ENCODE measurements around the gene UCN. TPM values are rescaled to one million over a fixed set of nuclear protein-coding genes. Genes with fewer than 3 reads are reported as not detected.
"Not testable (repeated sequence)": the region's sequence is repeated elsewhere in the genome, so short reads cannot be mapped to it uniquely, and the experiment has no call there.

UCN gene
- total RNA-seq, 2 experiments from 2014 or later = 2.2 to 2.6 TPM

DNA sequence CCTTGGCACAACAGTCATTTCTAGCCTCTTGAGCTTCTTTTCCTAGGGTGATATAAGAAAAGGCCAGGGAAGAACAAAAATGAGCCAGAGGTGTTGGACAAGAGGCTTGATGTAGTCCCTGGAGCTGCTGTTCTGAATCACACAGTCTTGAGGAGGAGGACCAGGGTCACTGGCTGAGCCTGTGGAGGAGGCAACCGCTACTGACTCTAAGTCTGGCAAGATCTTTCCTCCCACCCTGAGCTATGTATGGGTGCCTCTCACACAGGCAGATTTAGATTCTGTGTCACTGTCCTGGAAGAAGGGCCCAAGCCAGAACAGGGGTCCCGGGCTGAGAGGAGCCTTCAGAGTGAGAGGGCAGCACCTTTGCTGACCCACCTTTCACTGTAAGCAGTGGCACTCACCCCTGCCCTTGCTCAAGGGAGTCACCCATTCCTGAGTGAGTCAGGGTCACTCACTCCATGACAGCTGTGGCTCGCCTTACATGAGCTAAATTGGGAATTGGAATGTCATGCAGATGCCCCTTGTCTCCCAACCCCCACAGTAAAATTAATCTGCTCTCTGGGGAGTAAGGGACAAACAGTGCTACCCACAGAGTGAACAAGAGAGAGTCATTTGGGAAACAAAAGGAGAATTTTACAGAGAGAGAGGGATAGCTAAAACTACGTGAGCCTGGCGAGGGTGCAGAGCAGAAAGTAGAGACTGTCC lies 26.2 kb downstream of the UCN start, which contains the start of gene TRIM54:
Gene TRIM54, plus strand, starts transcription at position 575 of the 705 bp plus-strand sequence. CDS start 303 bp downstream, outside the sequence.
- Mint-ChIP-seq H3K4me1 (ENCODE audit: low read depth) (peaks cover 6% of the 10 kb centered on the region), H3K27me3 (ENCODE audit: low read depth) (peaks cover 45% of the 10 kb centered on the region), H3K4me3 (no peak within 1 kb of the TSS), H3K36me3 (ENCODE audit: low read depth) (no peaks in the 10 kb centered on the region), H3K9me3 (ENCODE audit: insufficient read depth) (no peaks in the 10 kb centered on the region), H3K27ac (no peak within 1 kb of the TSS)
- ChIA-PET CTCF (interaction anchor here (0.9 to 7.2 kb wide), 11 partner anchors 9 to 320 kb away, joined by 3 to 90 read pairs (median 24); partner anchors contain the start of genes MAPRE3, PREB and SLC30A3), POLR2A (interaction anchor here (0.6 kb wide), 1 partner anchor 112 kb away, joined by 4 read pairs; no protein-coding TSS in a partner anchor)
- no peak for DNase-seq
- ATAC-seq = no peak

DNA sequence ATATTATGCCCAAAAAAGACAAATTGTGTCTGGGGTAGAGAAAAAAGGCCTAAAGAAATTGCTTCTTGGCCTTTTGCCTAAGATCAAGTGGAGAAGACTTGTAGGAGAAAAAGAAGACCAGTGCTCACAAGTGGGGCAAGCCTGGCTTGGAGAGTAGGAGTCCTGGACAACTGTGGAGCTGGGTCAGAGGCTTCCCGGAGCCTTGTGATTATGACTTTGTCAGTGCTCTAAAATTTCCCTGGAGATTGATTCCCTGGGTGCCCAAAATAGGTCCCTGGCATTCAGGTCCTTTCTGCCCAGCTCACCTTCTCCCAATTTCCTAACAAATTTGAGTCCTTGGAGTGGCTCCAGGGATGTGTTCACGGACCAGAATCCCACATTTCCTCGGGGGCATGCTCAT lies 26.8 kb downstream of the UCN start:
- H3K27ac Mint-ChIP-seq = no peak overlapping the region
- POLR2A ChIA-PET = no interaction called here

DNA sequence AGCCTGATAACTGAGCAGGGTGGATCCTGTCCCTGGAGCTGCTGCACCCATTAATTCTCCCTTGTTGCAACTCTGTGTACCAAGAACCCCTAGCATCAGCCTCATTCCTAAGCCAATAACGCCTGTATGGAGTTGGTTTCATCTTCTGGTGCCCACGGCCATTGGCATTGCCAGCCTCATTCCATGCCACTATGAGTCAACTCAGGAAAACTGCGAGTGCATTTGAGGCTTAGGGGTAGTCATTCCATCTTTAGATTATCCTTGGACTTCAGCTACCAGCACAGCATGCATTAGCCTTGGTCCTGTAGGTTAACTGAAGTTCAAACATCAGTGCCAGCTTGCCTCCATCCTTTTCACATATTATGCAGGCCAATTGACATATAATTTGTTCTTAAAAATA lies 27.4 kb downstream of the UCN start:
- Mint-ChIP-seq H3K36me3 (ENCODE audit: low read depth) (no peaks in the 10 kb centered on the region), H3K27me3 (ENCODE audit: low read depth) (peaks cover 35% of the 10 kb centered on the region), H3K27ac (no peak overlapping the region), H3K9me3 (ENCODE audit: insufficient read depth) (no peaks in the 10 kb centered on the region), H3K4me3 (no peak overlapping the region), H3K4me1 (ENCODE audit: low read depth) (peaks cover 6% of the 10 kb centered on the region)
- no peak for ATAC-seq
- ChIA-PET POLR2A (no interaction called here), CTCF (interaction anchor here (0.9 to 7.2 kb wide), 18 partner anchors 9 to 435 kb away, joined by 3 to 90 read pairs (median 10); partner anchors contain the start of genes MAPRE3, MPV17, PREB and SLC30A3)
- no peak for DNase-seq

More for the DNA sequence above, 26.8 kb downstream of the UCN start:
- no peaks in the 10 kb centered on the region for H3K36me3 Mint-ChIP-seq (ENCODE audit: low read depth)
- CTCF ChIA-PET = interaction anchor here (0.9 to 7.2 kb wide), 12 partner anchors 9 to 435 kb away, joined by 3 to 90 read pairs (median 18); partner anchors contain the start of genes MAPRE3, PREB and SLC30A3
- no peak overlapping the region for H3K4me3 Mint-ChIP-seq
- H3K4me1 Mint-ChIP-seq (ENCODE audit: low read depth) = peaks cover 6% of the 10 kb centered on the region
- ATAC-seq = no peak
- H3K9me3 Mint-ChIP-seq (ENCODE audit: insufficient read depth) = no peaks in the 10 kb centered on the region
- no peak for DNase-seq
- H3K27me3 Mint-ChIP-seq (ENCODE audit: low read depth) = peaks cover 40% of the 10 kb centered on the region

DNA sequence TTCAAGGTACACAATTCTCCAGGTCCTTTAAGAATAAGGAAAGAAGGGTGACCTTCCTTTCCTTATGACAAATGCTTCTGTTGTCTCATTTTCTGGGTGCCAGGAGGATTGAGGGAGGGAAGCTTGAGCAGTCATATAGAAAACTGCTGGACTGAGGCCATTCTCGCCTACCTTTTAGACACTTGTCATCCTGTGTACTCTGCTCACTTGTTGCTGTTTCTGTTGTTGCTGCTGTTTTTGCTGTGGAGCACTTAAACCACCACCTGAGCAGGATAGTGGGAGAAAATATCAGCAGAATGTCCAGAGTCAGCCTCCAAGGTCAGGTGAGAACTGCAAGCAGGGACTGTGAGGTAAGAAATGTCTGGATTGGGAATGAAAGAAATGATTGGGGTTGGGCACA lies 30.2 kb downstream of the UCN start:
- peaks cover 8% of the 10 kb centered on the region for H3K4me1 Mint-ChIP-seq (ENCODE audit: low read depth)
- CTCF ChIA-PET = interaction anchor here (1.0 to 7.2 kb wide), 5 partner anchors 13 to 316 kb away, joined by 3 to 74 read pairs (median 26); no protein-coding TSS in a partner anchor
- ATAC-seq (no peak), DNase-seq (no peak)
- H3K4me3 Mint-ChIP-seq = no peak overlapping the region
- POLR2A ChIA-PET = no interaction called here
- H3K27ac Mint-ChIP-seq = no peak overlapping the region
- no peaks in the 10 kb centered on the region for H3K36me3 Mint-ChIP-seq (ENCODE audit: low read depth)
- peaks cover 24% of the 10 kb centered on the region for H3K27me3 Mint-ChIP-seq (ENCODE audit: low read depth)
- no peaks in the 10 kb centered on the region for H3K9me3 Mint-ChIP-seq (ENCODE audit: insufficient read depth)

DNA sequence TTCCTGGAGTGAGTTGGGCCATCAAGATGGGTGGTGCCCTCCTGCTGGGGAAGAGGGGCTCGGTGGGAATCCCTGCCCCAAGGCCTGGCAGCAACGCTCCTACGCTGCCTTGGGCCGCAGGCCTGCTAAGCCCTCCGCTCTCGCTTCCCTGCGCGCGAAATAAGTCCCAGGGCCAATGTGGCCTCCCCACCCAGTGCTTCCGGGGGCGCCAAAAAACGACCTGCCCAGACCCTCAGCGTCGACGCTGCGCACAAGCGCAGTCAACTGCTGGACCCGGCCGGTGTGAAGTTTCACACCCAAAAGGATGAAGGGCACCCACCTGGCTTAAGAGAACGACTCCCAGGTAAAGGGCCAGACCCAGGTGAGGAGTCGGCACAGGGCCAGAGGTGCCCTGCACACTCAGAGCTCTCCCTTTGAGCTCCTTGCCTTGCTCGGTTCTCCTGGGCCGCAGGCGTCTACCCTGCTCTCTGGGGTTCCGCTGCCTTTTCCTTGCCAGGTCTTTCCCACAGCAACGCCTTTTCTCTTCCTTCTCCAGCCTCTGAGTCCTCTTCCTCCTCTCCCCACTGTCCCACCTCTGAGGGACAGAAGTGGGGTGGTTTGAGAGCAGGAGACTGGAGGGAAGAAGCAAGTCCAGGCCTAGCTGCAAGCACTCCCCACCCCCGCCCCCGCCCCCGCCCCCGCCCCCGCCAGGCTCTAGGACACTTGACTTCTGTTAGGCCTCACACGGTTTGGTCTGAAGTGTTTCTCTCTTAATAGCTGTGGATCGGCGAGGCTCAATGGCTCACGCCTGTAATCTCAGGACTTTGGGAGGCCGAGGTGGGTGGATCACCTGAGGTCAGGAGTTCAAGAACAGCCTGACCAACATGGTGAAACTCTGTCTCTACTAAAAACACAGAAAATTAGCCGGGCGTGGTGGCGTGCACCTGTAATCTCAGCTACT lies 32.8 kb downstream of the UCN start, which contains the start of gene DNAJC5G:
Gene DNAJC5G, plus strand, starts transcription at position 223 of the 940 bp plus-strand sequence. CDS start 1,296 bp downstream, outside the sequence.
- DNase-seq (no peak), ATAC-seq (no peak)
- no peaks in the 10 kb centered on the region for H3K9me3 Mint-ChIP-seq (ENCODE audit: insufficient read depth)
- H3K27me3 Mint-ChIP-seq (ENCODE audit: low read depth) = peaks cover 14% of the 10 kb centered on the region
- H3K4me3 Mint-ChIP-seq = no peak within 1 kb of the TSS
- POLR2A ChIA-PET = no interaction called here
- CTCF ChIA-PET = no interaction called here
- H3K4me1 Mint-ChIP-seq (ENCODE audit: low read depth) = peaks cover 16% of the 10 kb centered on the region
- H3K27ac Mint-ChIP-seq = no peak within 1 kb of the TSS
- H3K36me3 Mint-ChIP-seq (ENCODE audit: low read depth) = no peaks in the 10 kb centered on the region

DNA sequence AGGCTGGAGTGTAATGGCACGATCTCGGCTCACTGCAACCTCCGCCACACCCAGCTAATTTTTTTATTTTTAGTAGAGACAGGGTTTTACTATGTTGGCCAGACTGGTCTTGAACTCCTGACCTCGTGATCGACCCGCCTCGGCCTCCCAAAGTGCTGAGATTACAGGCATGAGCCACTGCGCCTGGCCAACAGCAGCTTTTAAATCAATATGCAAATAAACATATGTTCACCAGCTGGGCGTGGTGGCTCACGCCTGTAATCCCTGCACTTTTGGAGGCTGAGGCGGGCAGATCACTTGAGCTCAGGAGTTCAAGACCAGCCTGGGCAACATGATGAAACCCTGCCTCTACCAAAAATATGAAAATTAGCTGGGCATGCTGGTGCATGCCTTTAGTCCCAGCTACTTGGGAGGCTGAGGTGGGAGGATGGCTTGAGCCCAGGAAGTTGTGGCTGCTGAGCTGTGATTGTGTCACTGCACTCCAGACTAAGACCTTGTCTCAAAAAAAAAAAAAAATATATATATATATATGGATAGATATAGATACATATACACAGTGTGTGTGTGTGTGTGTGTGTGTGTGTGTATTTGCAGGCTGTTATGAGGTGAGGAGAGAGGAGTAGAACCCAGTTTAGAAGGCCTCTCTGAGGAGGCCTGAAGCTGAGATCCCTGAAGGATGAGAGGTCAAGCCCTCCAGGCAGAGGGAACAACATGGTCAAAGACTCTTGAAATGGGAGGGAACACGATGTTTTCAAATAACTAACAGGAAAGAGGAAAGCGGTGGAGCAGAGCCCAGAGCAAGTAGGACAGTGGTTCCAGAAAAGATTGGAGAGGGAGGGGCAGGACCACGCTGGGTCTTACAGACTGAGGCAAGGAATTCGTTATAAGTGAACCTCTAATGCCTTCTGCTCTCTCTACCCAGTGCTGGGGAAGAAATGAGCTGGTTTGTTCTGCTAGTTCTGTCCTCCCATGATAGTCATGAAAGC lies 35.4 kb downstream of the UCN start:
- not testable (repeated sequence) for H3K4me3 Mint-ChIP-seq; H3K27ac Mint-ChIP-seq; DNase-seq; H3K36me3 Mint-ChIP-seq (ENCODE audit: low read depth); H3K4me1 Mint-ChIP-seq (ENCODE audit: low read depth); ATAC-seq; H3K9me3 Mint-ChIP-seq (ENCODE audit: insufficient read depth)
- POLR2A ChIA-PET = interaction anchor here (0.6 kb wide), 1 partner anchor 347 kb away, joined by 3 read pairs; no protein-coding TSS in a partner anchor
- peaks cover 15% of the 10 kb centered on the region for H3K27me3 Mint-ChIP-seq (ENCODE audit: low read depth)
- CTCF ChIA-PET = interaction anchor here (1.0 to 4.9 kb wide), 4 partner anchors 8 to 311 kb away, joined by 4 to 44 read pairs (median 6); partner anchors contain the start of gene TRIM54

DNA sequence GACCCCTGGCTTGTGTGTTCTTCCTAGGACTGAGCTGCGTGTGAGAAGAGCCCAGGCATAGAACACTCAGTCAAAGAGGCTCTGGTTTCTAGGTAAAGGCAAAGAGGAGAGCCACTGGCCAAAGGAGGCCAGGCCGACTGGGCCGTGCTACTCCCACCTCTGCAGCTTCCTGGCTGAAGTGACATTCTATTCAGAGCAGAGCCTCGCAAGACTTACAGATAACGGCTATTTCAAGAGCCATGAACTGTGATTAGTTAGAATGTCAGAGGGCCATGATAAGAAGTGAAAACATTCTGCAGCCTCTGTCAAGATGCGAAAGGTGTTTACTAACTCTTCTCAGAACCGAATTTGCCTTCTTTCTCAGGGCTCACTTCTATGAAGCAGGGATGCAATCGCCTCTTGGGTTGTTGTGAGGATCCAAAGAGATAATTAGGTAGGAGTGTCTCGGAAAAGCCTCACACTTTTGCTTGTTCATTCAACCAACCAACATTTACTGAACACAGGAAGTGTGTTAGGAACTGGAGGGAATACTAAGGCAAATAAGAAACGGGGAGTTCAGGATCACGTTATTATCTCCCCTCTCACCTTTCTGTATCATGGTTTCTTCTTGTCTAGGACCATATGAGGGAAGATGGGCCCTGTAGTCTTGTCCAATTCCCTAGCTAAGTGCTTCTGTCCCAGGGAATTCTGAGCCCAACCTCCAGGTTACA lies 36.5 kb downstream of the UCN start:
- Mint-ChIP-seq H3K9me3 (ENCODE audit: insufficient read depth) (no peaks in the 10 kb centered on the region), H3K36me3 (ENCODE audit: low read depth) (no peaks in the 10 kb centered on the region), H3K27me3 (ENCODE audit: low read depth) (peaks cover 12% of the 10 kb centered on the region), H3K27ac (no peak overlapping the region), H3K4me1 (ENCODE audit: low read depth) (peaks cover 9% of the 10 kb centered on the region), H3K4me3 (no peak overlapping the region)
- POLR2A ChIA-PET = no interaction called here
- ATAC-seq = no peak
- no peak for DNase-seq
- CTCF ChIA-PET = interaction anchor here (1.0 to 4.9 kb wide), 3 partner anchors 10 to 32 kb away, joined by 3 to 44 read pairs (median 7); partner anchors contain the start of gene TRIM54

DNA sequence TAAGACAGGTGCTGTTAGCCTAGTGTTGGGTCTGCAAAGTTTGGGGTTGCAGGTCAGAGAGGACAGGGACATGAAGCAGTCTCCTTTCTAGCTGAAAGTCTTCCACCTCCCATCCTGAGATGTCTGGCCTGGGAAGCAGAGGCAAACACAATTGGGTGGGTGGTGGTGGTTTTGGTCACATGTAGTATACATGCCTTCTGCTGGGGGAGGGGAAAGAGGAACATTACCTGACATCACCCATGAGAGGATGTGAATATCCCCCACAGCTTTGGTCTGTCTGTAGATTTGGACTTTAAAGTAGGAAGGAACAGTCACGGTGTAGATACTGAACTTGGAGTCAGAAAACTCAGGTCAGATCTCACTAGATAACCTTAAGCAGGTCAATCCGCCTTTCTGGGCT lies 37.6 kb downstream of the UCN start:
- POLR2A ChIA-PET = no interaction called here
- no peaks in the 10 kb centered on the region for H3K9me3 Mint-ChIP-seq (ENCODE audit: insufficient read depth)
- H3K27me3 Mint-ChIP-seq (ENCODE audit: low read depth) = peaks cover 12% of the 10 kb centered on the region
- H3K4me3 Mint-ChIP-seq = no peak overlapping the region
- H3K27ac Mint-ChIP-seq = no peak overlapping the region
- peaks cover 9% of the 10 kb centered on the region for H3K4me1 Mint-ChIP-seq (ENCODE audit: low read depth)
- no peaks in the 10 kb centered on the region for H3K36me3 Mint-ChIP-seq (ENCODE audit: low read depth)
- CTCF ChIA-PET = interaction anchor here (1.0 to 4.9 kb wide), 3 partner anchors 11 to 33 kb away, joined by 3 to 44 read pairs (median 4); partner anchors contain the start of gene TRIM54
- no peak for DNase-seq
- ATAC-seq = no peak

DNA sequence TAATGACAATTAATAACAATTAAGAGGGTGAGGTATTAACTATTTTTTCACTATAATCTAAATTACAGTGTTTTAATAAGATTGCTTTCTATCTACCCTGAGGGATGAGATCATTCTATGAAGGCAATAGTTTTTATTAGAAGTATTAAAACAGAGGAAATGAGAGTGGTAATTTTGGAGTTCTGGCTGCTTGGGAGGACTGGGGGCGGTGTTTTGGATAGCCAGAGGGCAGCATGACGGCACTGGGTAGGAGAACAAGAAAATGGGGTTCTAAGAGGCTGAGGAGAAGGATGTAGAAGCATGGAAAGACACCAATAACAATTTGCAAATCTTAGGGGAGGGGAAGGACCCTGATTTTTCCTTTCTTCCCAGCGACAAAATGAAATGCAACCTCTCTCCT lies 38.1 kb downstream of the UCN start:
- DNase-seq (no peak), ATAC-seq (no peak)
- Mint-ChIP-seq H3K9me3 (ENCODE audit: insufficient read depth) (no peaks in the 10 kb centered on the region), H3K27me3 (ENCODE audit: low read depth) (peaks cover 12% of the 10 kb centered on the region), H3K4me1 (ENCODE audit: low read depth) (peaks cover 14% of the 10 kb centered on the region), H3K27ac (no peak overlapping the region), H3K4me3 (no peak overlapping the region), H3K36me3 (ENCODE audit: low read depth) (no peaks in the 10 kb centered on the region)
- CTCF ChIA-PET = interaction anchor here (1.3 to 4.9 kb wide), 2 partner anchors 11 to 22 kb away, joined by 4 to 44 read pairs; partner anchors contain the start of gene TRIM54
- POLR2A ChIA-PET = no interaction called here

DNA sequence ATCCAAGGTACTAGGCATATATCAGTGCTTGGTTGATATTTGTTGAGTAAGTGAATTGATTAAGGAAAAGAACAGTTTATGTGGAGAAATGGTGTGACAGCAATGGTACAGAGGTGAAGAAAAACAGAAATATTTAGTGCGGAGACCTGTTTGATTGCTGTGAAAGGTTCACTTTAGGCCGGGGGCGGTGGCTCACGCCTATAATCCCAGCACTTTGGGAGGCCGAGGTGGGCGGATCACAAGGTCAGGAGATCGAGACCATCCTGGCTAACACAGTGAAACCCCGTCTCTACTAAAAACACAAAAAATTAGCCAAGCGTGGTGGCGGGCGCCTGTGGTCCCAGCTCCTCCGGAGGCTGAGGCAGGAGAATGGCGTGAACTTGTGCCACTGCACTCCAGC lies 39.9 kb downstream of the UCN start:
- H3K36me3 Mint-ChIP-seq (ENCODE audit: low read depth); H3K27ac Mint-ChIP-seq; ATAC-seq; DNase-seq; H3K9me3 Mint-ChIP-seq (ENCODE audit: insufficient read depth); H3K4me3 Mint-ChIP-seq; POLR2A ChIA-PET: not testable (repeated sequence)
- H3K4me1 Mint-ChIP-seq (ENCODE audit: low read depth) = peaks cover 27% of the 10 kb centered on the region
- H3K27me3 Mint-ChIP-seq (ENCODE audit: low read depth) = peaks cover 25% of the 10 kb centered on the region
- CTCF ChIA-PET = interaction anchor here (1.1 to 6.1 kb wide), 2 partner anchors 13 to 35 kb away, joined by 3 to 90 read pairs; partner anchors contain the start of gene TRIM54

Data from activated CD8-positive, alpha-beta T cell treated with anti-CD3 and anti-CD28 coated beads, Interleukin-2, amount 10 ng/mL, durations not matched to agents 7 days and 5 days (primary cell).